Nephron (organoid): ENCODE results near the gene RSBN1L.

ENCODE experiments used
- H3K27ac Mint-ChIP-seq, 3 experiments: 2 replicates each; pipeline ENCODE4 v1.8.0; 2020; ENCODE audit warnings: mixed read lengths in 3 of 3, mild to moderate bottlenecking in 2 of 3, moderate library complexity in 1 of 3
- H3K27me3 Mint-ChIP-seq: 2 replicates; pipeline ENCODE4 v1.8.0; 2021; ENCODE audit warnings: low read depth, mild to moderate bottlenecking, moderate library complexity, mixed read lengths
- H3K36me3 Mint-ChIP-seq: 2 replicates; pipeline ENCODE4 v1.8.0; 2020; ENCODE audit warnings: low read depth, mixed read lengths
- H3K4me1 Mint-ChIP-seq: 2 replicates; pipeline ENCODE4 v1.8.0; 2020; ENCODE audit warnings: mixed read lengths
- H3K4me3 Mint-ChIP-seq, 3 experiments: 2 replicates each; pipeline ENCODE4 v1.8.0; 2020; ENCODE audit warnings: mild to moderate bottlenecking in 3 of 3, mixed read lengths in 3 of 3, moderate library complexity in 2 of 3
- H3K9me3 Mint-ChIP-seq: 2 replicates; pipeline ENCODE4 v1.8.0; 2020; ENCODE audit warnings: mixed read lengths
- TF ChIP-seq, protein P1 (sequence below), 3 experiments: fragments of 200-600 bp; sonication (generic); IDR thresholded peaks; one replicate each; pipeline ENCODE4 v1.5.0; 2021; ENCODE audit warnings: antibody characterized with exemption in 3 of 3; ENCODE audit not compliant: unreplicated experiment in 3 of 3

The RSBN1L gene

DNA sequence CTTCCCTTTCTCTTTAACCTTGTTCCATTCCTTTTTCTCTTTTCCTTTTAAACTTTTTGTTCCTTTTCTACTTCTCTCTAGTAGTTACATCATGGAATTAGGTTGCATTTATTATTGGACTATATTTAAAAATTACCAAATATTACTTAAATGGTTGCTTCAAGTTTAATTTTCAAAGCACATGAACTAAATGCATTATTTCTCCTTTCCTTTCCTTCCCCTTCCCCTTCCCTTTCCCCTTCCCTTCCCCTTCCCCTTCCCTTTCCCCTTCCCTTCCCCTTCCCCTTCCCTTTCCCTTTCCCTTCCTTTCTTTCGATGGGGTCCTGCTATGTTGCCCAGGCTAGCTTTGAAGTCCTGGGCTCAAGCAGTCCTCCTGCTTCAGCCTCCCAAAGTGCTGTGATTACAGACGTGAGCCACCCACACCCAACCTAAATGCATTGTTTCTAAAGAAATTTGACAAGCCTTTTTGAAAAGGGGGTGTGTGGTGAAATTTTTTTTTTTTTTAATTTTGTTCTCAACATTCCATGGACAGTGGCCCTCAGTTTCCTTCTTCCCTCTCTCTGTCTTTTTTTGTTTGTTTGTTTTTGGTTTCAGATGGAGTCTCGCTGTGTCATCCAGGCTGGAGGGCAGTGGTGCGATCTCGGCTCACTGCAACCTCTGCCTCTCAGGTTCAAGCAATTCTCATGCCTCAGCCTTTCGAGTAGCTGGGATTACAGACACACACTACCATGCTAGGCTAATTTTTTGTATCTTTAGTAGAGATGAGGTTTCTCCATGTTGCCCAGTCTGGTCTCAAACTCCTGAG is 70.7 kb downstream of the RSBN1L start:
- peaks cover 37% of the 10 kb centered on the region for H3K36me3 Mint-ChIP-seq
- peak overlapping the region; percentile 28 to 81 (median 76) for H3K27ac Mint-ChIP-seq
- H3K9me3 Mint-ChIP-seq = no peaks in the 10 kb centered on the region
- no peak overlapping the region for H3K4me3 Mint-ChIP-seq
- no peaks in the 10 kb centered on the region for H3K27me3 Mint-ChIP-seq
- peaks cover 5% of the 10 kb centered on the region for H3K4me1 Mint-ChIP-seq
- TF ChIP-seq, protein P1, sequence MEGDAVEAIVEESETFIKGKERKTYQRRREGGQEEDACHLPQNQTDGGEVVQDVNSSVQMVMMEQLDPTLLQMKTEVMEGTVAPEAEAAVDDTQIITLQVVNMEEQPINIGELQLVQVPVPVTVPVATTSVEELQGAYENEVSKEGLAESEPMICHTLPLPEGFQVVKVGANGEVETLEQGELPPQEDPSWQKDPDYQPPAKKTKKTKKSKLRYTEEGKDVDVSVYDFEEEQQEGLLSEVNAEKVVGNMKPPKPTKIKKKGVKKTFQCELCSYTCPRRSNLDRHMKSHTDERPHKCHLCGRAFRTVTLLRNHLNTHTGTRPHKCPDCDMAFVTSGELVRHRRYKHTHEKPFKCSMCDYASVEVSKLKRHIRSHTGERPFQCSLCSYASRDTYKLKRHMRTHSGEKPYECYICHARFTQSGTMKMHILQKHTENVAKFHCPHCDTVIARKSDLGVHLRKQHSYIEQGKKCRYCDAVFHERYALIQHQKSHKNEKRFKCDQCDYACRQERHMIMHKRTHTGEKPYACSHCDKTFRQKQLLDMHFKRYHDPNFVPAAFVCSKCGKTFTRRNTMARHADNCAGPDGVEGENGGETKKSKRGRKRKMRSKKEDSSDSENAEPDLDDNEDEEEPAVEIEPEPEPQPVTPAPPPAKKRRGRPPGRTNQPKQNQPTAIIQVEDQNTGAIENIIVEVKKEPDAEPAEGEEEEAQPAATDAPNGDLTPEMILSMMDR (IDR thresholded peaks at IDR 0.05; ENCODE audit: unreplicated experiment in 3 of 3) = no peak

DNA sequence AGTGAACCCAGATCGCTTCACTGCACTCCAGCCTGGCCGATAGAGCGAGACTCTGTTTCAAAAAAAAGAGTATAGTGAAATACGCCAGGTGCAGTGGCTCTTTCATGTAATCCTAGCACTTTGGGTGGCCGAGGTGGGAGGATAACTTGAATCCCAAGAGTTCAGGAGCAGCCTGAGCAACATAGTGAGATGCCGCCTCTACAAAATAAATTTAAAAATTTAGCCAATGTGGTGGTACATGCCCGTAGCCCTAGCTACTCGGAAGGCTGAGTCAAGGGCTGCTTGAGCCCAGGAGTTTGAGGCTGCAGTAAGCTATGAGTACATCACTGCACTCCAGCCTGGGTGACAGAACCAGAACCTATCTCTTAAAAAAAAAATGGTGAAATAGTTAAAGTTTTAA is 74.1 kb downstream of the RSBN1L start:
- Mint-ChIP-seq H3K4me1 (no peaks in the 10 kb centered on the region), H3K27ac (no peak overlapping the region), H3K9me3 (no peaks in the 10 kb centered on the region), H3K36me3 (peaks cover 62% of the 10 kb centered on the region), H3K4me3 (no peak overlapping the region), H3K27me3 (no peaks in the 10 kb centered on the region)
- TF ChIP-seq, protein P1 (IDR thresholded peaks at IDR 0.05; ENCODE audit: unreplicated experiment in 3 of 3) = no peak

DNA sequence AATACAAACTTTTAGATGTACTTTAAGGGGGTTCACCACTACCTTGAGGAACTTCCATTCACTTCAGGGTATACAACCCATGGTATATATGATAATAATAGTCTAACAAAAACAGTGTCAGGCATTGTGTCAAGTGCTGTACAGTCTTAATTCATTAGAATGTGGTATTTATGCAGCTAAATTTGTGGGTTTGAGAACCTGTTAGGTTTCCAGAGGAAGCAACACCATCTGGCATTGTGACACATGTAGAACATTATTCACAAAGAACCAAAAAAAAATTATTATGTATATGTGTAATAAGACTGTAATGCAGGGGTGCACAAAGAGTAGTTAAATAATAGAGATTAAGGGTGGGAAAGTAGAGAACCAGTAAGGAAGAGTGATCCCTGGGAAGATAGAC is 75.6 kb downstream of the RSBN1L start:
- Mint-ChIP-seq H3K27me3 (no peaks in the 10 kb centered on the region), H3K4me1 (no peaks in the 10 kb centered on the region), H3K4me3 (no peak overlapping the region), H3K36me3 (peaks cover 72% of the 10 kb centered on the region), H3K9me3 (peaks cover 12% of the 10 kb centered on the region), H3K27ac (no peak overlapping the region)
- TF ChIP-seq, protein P1 (IDR thresholded peaks at IDR 0.05; ENCODE audit: unreplicated experiment in 3 of 3) = no peak

DNA sequence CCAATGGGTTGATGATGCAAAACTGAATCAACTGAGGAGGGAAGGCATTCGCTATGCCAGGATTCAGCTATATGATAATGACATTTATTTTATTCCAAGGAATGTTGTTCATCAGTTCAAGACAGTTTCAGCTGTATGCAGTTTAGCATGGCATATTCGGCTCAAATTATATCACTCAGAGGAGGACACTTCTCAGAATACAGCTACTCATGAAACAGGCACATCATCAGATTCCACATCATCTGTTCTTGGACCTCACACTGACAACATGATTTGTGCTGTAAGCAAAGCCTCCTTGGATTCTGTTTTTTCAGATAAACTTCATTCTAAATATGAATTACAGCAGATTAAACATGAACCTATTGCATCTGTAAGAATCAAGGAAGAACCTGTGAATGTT is 82.3 kb downstream of the RSBN1L start:
- TF ChIP-seq, protein P1 (IDR thresholded peaks at IDR 0.05; ENCODE audit: unreplicated experiment in 3 of 3) = no peak
- Mint-ChIP-seq H3K4me3 (no peak overlapping the region), H3K4me1 (no peaks in the 10 kb centered on the region), H3K9me3 (peaks cover 15% of the 10 kb centered on the region), H3K27ac (no peak overlapping the region), H3K27me3 (no peaks in the 10 kb centered on the region), H3K36me3 (peaks cover 74% of the 10 kb centered on the region)

DNA sequence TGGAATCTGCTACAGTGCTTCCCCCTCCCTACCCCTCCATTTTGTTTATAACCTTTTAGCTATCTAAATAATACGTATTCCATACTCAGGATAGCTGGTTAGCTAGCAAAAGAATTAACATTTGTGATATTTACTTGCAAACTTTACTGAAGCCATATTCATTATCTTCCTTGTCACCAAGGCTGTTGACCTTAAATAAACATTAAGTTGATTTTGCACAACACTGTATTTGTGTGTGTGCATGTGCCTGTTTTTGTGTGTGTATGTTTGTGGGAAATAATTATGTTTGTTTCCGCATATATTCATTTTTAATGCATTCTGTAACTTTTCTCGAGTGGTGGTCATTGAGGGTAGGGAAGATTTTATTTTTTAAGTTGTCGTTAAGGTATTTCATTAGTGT is 86.1 kb downstream of the RSBN1L start:
- Mint-ChIP-seq H3K4me3 (no peak overlapping the region), H3K27ac (no peak overlapping the region), H3K4me1 (no peaks in the 10 kb centered on the region), H3K9me3 (peaks cover 5% of the 10 kb centered on the region), H3K36me3 (peaks cover 69% of the 10 kb centered on the region), H3K27me3 (no peaks in the 10 kb centered on the region)
- TF ChIP-seq, protein P1 (IDR thresholded peaks at IDR 0.05; ENCODE audit: unreplicated experiment in 3 of 3) = no peak

DNA sequence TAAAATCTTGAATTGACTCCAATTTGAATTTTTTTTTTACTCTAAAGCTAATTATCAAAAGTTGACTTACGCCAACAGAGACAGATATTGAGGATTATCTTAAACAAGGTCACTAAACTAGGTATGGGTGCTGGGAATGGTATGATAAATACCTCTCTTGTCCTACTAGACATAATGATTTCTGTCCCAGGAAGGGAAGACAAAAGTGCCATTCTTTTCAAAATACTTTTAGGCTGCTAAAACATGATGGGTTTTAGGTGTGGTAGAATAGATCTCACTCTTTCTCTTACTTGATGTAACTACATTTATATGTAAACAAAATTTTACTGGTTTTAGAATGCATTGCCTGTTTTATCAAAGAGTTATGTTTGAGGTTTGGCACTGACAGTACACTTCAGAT is 86.9 kb downstream of the RSBN1L start:
- Mint-ChIP-seq H3K27me3 (no peaks in the 10 kb centered on the region), H3K4me1 (no peaks in the 10 kb centered on the region), H3K36me3 (peaks cover 64% of the 10 kb centered on the region), H3K27ac (no peak overlapping the region), H3K9me3 (peaks cover 5% of the 10 kb centered on the region), H3K4me3 (no peak overlapping the region)
- TF ChIP-seq, protein P1 (IDR thresholded peaks at IDR 0.05; ENCODE audit: unreplicated experiment in 3 of 3) = no peak
